Spleen (tissue), 11 donors: ENCODE results near the gene PCNX1. TPM values are rescaled to one million over a fixed set of nuclear protein-coding genes. Genes with fewer than 3 reads are reported as not detected.

Experiments
- DNase-seq: peaks from one replicate; pipeline ENCODE4 v3.0.0-alpha.2; 2020
- H3K27ac ChIP-seq, 8 donors: fragments of 200-600 bp; sonication (generic) in 7 of 8; 1 replicate in 4 of 8; 2 replicates in 4 of 8; pipeline versions ENCODE4 v1.5.0 to v1.8.0; 2016 to 2021; ENCODE audit warnings: inconsistent platforms in 4 of 8, mild to moderate bottlenecking in 4 of 8, moderate library complexity in 1 of 8
- H3K27me3 ChIP-seq, 7 donors: fragments of 200-600 bp; sonication (generic) in 6 of 7; replicated peaks in 1 of 7; 1 replicate in 4 of 7; 2 replicates in 3 of 7; pipeline versions ENCODE4 v1.5.0 to v1.8.0; 2016 to 2021; ENCODE audit warnings: inconsistent platforms in 3 of 7, mild to moderate bottlenecking in 1 of 7
- H3K36me3 ChIP-seq, 6 donors: fragments of 200-600 bp; sonication (generic) in 5 of 6; 1 replicate in 4 of 6; 2 replicates in 2 of 6; pipeline versions ENCODE4 v1.5.0 to v1.8.0; 2016 to 2021; ENCODE audit warnings: inconsistent platforms in 2 of 6
- H3K4me1 ChIP-seq, 6 donors: fragments of 200-600 bp; sonication (generic) in 5 of 6; 1 replicate in 3 of 6; 2 replicates in 3 of 6; pipeline versions ENCODE4 v1.5.0 to v1.8.0; 2016 to 2021; ENCODE audit warnings: inconsistent platforms in 3 of 6
- H3K4me3 ChIP-seq, 8 donors: fragments of 200-600 bp; sonication (generic) in 7 of 8; 1 replicate in 4 of 8; 2 replicates in 4 of 8; pipeline versions ENCODE4 v1.5.0 to v1.8.0; 2016 to 2021; ENCODE audit warnings: inconsistent platforms in 4 of 8, mild to moderate bottlenecking in 4 of 8, moderate library complexity in 2 of 8
- H3K9me3 ChIP-seq, 8 donors: fragments of 200-600 bp; sonication (generic) in 7 of 8; 1 replicate in 4 of 8; 2 replicates in 4 of 8; pipeline versions ENCODE4 v1.5.0 to v1.8.0; 2016 to 2021; ENCODE audit warnings: inconsistent platforms in 4 of 8
- POLR2A ChIP-seq, 3 donors: fragments of 450-650 bp; IDR thresholded peaks; one replicate each; pipeline ENCODE4 v1.5.1; 2017; ENCODE audit warnings: antibody characterized with exemption in 3 of 3, mild to moderate bottlenecking in 1 of 3
- POLR2AphosphoS5 ChIP-seq, 3 donors: sonication (generic); formaldehyde crosslinking; IDR thresholded peaks; one replicate each; pipeline ENCODE4 v1.5.1; 2017; ENCODE audit warnings: antibody characterized with exemption in 3 of 3
- WGBS, 5 donors: extraction: QIAGEN DNeasy Blood & Tissue Kit in 3 of 5; methylation state at CpG; one replicate each; pipeline versions ENCODE4 v1.1.5 to v1.1.7; 2013 to 2018; 5-methylcytosine and 5-hydroxymethylcytosine counted together
- intact Hi-C: fragments of 100-400 bp; cut with DNase I; formaldehyde crosslinking; loops from one replicate; pipeline ENCODE4 v1.15.0; 2023; ENCODE audit warnings: low total_unique reads
- polyA plus RNA-seq, 3 donors: library from polyadenylated mRNA; stranded (reverse); fragments of 200-250 nt; gene quantifications; one replicate each; pipeline ENCODE4 v1.2.1, GENCODE V29; 2013
- total RNA-seq, 7 donors: library from RNA; depleted of rRNA in 3 of 7; stranded (reverse); fragments of >200 nt in 3 of 7; fragmentation: NEBNext Ultra II Directional in 4 of 7; extraction: Animal tissue kit (Norgen Biotek cat#: 25700) in 4 of 7; gene quantifications; one replicate each; pipeline versions ENCODE4 v1.1.0 to v1.2.1, GENCODE V29; 2016 to 2021
- TF ChIP-seq, protein P1 (sequence below), 11 experiments: fragments of 200-600 bp in 7 of 11; fragments of 450-650 bp in 4 of 11; sonication (generic) in 4 of 11; IDR thresholded peaks in 8 of 11; conservative IDR thresholded peaks in 3 of 11; 1 replicate in 7 of 11; 2 replicates in 4 of 11; pipeline versions ENCODE4 v1.4.0 to v1.8.0; 2016 to 2021; ENCODE audit warnings: antibody characterized with exemption in 11 of 11, inconsistent platforms in 4 of 11, mild to moderate bottlenecking in 1 of 11
- donor health status: healthy with polysubstance abuse.
- donor health status: DM: no; HTN: no; CAD: no; lungs with moderate emphysema.
- donor health status: DM: no; HTN: no; CAD: no.
- donor health status: Bipolar disorder and iron deficiency.
- donor health status: healthy.
- donor health status: DM: no; HTN: no; CAD: no.
- donor health status: DM: yes; HTN: yes; CAD: no.

The PCNX1 gene
- total and polyA plus RNA-seq, 10 donors = 4.0 to 149 (median 100) TPM

GRCh38 chr14:71071042-71071441, 163.8 kb downstream of the PCNX1 start:
- Histone ChIP-seq H3K4me1 (peaks cover 0 to 7% (median 0%) of the 10 kb centered on the region in 6 donors), H3K27me3 (no peaks in the 10 kb centered on the region), H3K4me3 (no peak overlapping the region), H3K27ac (no peak overlapping the region), H3K9me3 (no peaks in the 10 kb centered on the region), H3K36me3 (peaks cover 0 to 99% (median 49%) of the 10 kb centered on the region in 6 donors)
- 85 to 97% (median 93%) methylated on average over 1 of the region's 1 CpG for WGBS, 5 donors
- no peak for DNase-seq
- TF ChIP-seq, protein P1, sequence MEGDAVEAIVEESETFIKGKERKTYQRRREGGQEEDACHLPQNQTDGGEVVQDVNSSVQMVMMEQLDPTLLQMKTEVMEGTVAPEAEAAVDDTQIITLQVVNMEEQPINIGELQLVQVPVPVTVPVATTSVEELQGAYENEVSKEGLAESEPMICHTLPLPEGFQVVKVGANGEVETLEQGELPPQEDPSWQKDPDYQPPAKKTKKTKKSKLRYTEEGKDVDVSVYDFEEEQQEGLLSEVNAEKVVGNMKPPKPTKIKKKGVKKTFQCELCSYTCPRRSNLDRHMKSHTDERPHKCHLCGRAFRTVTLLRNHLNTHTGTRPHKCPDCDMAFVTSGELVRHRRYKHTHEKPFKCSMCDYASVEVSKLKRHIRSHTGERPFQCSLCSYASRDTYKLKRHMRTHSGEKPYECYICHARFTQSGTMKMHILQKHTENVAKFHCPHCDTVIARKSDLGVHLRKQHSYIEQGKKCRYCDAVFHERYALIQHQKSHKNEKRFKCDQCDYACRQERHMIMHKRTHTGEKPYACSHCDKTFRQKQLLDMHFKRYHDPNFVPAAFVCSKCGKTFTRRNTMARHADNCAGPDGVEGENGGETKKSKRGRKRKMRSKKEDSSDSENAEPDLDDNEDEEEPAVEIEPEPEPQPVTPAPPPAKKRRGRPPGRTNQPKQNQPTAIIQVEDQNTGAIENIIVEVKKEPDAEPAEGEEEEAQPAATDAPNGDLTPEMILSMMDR (IDR thresholded peaks at IDR 0.05 in 8 of 11, conservative IDR thresholded peaks at IDR 0.05 in 3 of 11) = no peak
- no peak for TF ChIP-seq POLR2A (IDR thresholded peaks at IDR 0.05)
- no peak for TF ChIP-seq POLR2AphosphoS5 (IDR thresholded peaks at IDR 0.05)
- intact Hi-C loops = no loop called here

- no peak overlapping the region for H3K27ac ChIP-seq
- 95 to 100% (median 98%) methylated on average over 1 of the region's 1 CpG for WGBS, 5 donors
- no peak overlapping the region for H3K4me3 ChIP-seq
- DNase-seq = no peak
- intact Hi-C loops = no loop called here
- H3K27me3 ChIP-seq = no peaks in the 10 kb centered on the region
- peaks cover 4 to 91% (median 67%) of the 10 kb centered on the region in 6 donors for H3K36me3 ChIP-seq
- no peak for TF ChIP-seq POLR2AphosphoS5 (IDR thresholded peaks at IDR 0.05)
- TF ChIP-seq, protein P1 (IDR thresholded peaks at IDR 0.05 in 8 of 11, conservative IDR thresholded peaks at IDR 0.05 in 3 of 11) = no peak
- TF ChIP-seq POLR2A (IDR thresholded peaks at IDR 0.05) = no peak
- peaks cover 0 to 30% (median 24%) of the 10 kb centered on the region in 8 donors for H3K9me3 ChIP-seq
- no peaks in the 10 kb centered on the region for H3K4me1 ChIP-seq
Measured at GRCh38 chr14:71076462-71077092, 169.3 kb downstream of the PCNX1 start.

DNA sequence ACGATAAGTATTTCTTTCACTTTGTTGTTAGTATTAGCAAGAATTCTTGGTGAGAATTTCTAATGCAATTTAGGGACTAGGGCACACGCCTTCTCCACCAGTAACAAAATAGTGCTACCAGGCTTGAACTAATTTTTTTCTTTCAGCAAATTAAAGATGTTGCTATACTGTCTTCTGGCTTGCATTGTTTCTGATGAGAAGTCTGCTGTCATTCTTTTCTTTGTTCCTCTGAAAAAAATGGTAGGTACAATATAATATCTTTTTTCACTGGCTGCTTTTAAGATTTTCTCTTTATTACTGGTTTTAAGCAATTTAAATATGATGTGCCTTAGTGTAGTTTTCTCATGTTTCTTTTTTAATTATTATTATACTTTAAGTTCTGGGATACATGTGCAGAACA, 171.2 kb downstream of the PCNX1 start:
- WGBS, 5 donors = 95 to 100% (median 97%) methylated on average over 2 of the region's 2 CpGs
- Histone ChIP-seq H3K27ac (no peak overlapping the region), H3K9me3 (peaks cover 0 to 30% (median 24%) of the 10 kb centered on the region in 8 donors), H3K4me3 (no peak overlapping the region), H3K36me3 (peaks cover 4 to 90% (median 58%) of the 10 kb centered on the region in 6 donors), H3K4me1 (no peaks in the 10 kb centered on the region), H3K27me3 (no peaks in the 10 kb centered on the region)
- TF ChIP-seq POLR2A (IDR thresholded peaks at IDR 0.05) = no peak
- TF ChIP-seq, protein P1 (IDR thresholded peaks at IDR 0.05 in 8 of 11, conservative IDR thresholded peaks at IDR 0.05 in 3 of 11) = no peak
- no peak for TF ChIP-seq POLR2AphosphoS5 (IDR thresholded peaks at IDR 0.05)
- intact Hi-C loops = no loop called here
- DNase-seq = no peak

GRCh38 chr14:71086567-71086966, 179.3 kb downstream of the PCNX1 start:
- H3K4me1 ChIP-seq = no peaks in the 10 kb centered on the region
- peaks cover 0 to 99% (median 55%) of the 10 kb centered on the region in 6 donors for H3K36me3 ChIP-seq
- DNase-seq = no peak
- intact Hi-C loops = no loop called here
- 92 to 96% (median 95%) methylated on average over 7 of the region's 7 CpGs for WGBS, 5 donors
- H3K27ac ChIP-seq = no peak overlapping the region
- TF ChIP-seq POLR2AphosphoS5 (IDR thresholded peaks at IDR 0.05) = no peak
- no peak for TF ChIP-seq POLR2A (IDR thresholded peaks at IDR 0.05)
- TF ChIP-seq, protein P1 (IDR thresholded peaks at IDR 0.05 in 8 of 11, conservative IDR thresholded peaks at IDR 0.05 in 3 of 11) = no peak
- no peak overlapping the region for H3K4me3 ChIP-seq
- no peaks in the 10 kb centered on the region for H3K9me3 ChIP-seq
- no peaks in the 10 kb centered on the region for H3K27me3 ChIP-seq
